Measurements from ENCODE around the gene DIS3L2.

DNA sequence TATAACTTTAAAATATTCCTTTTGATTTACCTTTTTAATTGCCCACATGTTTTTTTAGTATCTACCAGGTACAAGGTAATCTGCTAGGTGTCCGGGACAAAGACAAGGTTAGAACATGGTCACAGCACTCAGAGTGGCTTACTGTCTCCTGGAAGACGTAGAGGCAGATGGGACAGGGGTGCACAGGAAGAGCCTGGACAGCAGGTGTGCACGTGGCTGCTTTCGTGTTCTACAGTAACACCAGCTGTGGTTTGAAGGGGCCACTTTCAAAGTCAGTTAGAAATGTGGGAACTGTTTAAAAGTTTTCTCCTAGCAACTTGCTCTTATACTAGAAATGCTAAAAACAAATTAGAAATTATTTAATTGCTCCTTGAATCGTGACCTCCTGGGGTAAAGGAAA is 314.2 kb downstream of the DIS3L2 start:
- TF ChIP-seq, protein P1, sequence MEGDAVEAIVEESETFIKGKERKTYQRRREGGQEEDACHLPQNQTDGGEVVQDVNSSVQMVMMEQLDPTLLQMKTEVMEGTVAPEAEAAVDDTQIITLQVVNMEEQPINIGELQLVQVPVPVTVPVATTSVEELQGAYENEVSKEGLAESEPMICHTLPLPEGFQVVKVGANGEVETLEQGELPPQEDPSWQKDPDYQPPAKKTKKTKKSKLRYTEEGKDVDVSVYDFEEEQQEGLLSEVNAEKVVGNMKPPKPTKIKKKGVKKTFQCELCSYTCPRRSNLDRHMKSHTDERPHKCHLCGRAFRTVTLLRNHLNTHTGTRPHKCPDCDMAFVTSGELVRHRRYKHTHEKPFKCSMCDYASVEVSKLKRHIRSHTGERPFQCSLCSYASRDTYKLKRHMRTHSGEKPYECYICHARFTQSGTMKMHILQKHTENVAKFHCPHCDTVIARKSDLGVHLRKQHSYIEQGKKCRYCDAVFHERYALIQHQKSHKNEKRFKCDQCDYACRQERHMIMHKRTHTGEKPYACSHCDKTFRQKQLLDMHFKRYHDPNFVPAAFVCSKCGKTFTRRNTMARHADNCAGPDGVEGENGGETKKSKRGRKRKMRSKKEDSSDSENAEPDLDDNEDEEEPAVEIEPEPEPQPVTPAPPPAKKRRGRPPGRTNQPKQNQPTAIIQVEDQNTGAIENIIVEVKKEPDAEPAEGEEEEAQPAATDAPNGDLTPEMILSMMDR (conservative IDR thresholded peaks at IDR 0.05; ENCODE audit: low read length): no peak
- TF ChIP-seq EZH2phosphoT487 (IDR thresholded peaks at IDR 0.05; ENCODE audit: borderline replicate concordance): no peak
